SK-N-SH (cell line): ENCODE measurements around the gene CEACAM16. TPM values are rescaled to one million over a fixed set of nuclear protein-coding genes. Genes with fewer than 3 reads are reported as not detected.

Experiments used
- CTCF ChIA-PET: fragments of 300-600, 350-600 bp; formaldehyde crosslinking; extraction: SDS; loops from one replicate; lab custom pipeline; 2021; lab: Yijun Ruan, JAX
- POLR2A ChIA-PET: fragments of 350-600 bp; sonication (Branson Sonifier 250); formaldehyde crosslinking; extraction: SDS; loops from one replicate; lab custom pipeline; 2020; ENCODE audit warnings: antibody characterized with exemption, inconsistent platforms; lab: Yijun Ruan, JAX
- DNase-seq: peaks from one replicate; pipeline ENCODE4 v3.0.0; 2012
- H2AFZ ChIP-seq: fragments of 200-600 bp; sonication (generic); 2 replicates; pipeline ENCODE4 v1.8.1; 2016; ENCODE audit warnings: antibody characterized with exemption, mild to moderate bottlenecking, low read depth
- H3F3A ChIP-seq: fragments of 200-600 bp; sonication (generic); replicated peaks from 2 replicates; pipeline ENCODE3; 2016; ENCODE audit warnings: antibody characterized with exemption, mild to moderate bottlenecking; ENCODE audit not compliant: insufficient read depth
- H3K27ac ChIP-seq, 2 experiments: fragments of 200-500 bp in 1 of 2; fragments of 200-600 bp in 1 of 2; sonication (Bioruptor generic) in 1 of 2; sonication (generic), shearing (Covaris generic) in 1 of 2; 2 replicates each; pipeline versions ENCODE4 v1.5.1 to v1.6.1; 2014 to 2016; ENCODE audit warnings: low read depth in 2 of 2, inconsistent platforms in 1 of 2, low read length in 1 of 2, mild to moderate bottlenecking in 1 of 2, mixed read lengths in 1 of 2
- H3K27me3 ChIP-seq: fragments of 200-600 bp; sonication (generic), shearing (Covaris generic); 2 replicates; pipeline ENCODE4 v1.6.1; 2016; ENCODE audit warnings: mixed run types; ENCODE audit not compliant: insufficient read depth
- H3K36me3 ChIP-seq, 2 experiments: fragments of 200-500 bp in 1 of 2; fragments of 200-600 bp in 1 of 2; sonication (Bioruptor generic) in 1 of 2; sonication (generic) in 1 of 2; replicated peaks in 1 of 2; 2 replicates each; pipeline versions ENCODE3 to v1.5.1; 2014 to 2016; ENCODE audit warnings: low read length in 1 of 2, mild to moderate bottlenecking in 1 of 2; ENCODE audit not compliant: insufficient read depth in 2 of 2, control insufficient read depth in 1 of 2
- H3K4me1 ChIP-seq, 2 experiments: fragments of 200-500 bp in 1 of 2; fragments of 200-600 bp in 1 of 2; sonication (Bioruptor generic) in 1 of 2; sonication (generic), shearing (Covaris generic) in 1 of 2; 2 replicates each; pipeline versions ENCODE4 v1.5.1 to v1.6.1; 2014 to 2016; ENCODE audit warnings: low read depth in 1 of 2, low read length in 1 of 2, mixed run types in 1 of 2; ENCODE audit not compliant: insufficient read depth in 2 of 2, control insufficient read depth in 1 of 2
- H3K4me2 ChIP-seq: fragments of 200-600 bp; sonication (generic), shearing (Covaris generic); 2 replicates; pipeline ENCODE4 v1.6.1; 2017; ENCODE audit warnings: mixed run types
- H3K4me3 ChIP-seq, 2 experiments: fragments of 200-500 bp in 1 of 2; fragments of 200-600 bp in 1 of 2; sonication (Bioruptor generic) in 1 of 2; sonication (generic), shearing (Covaris generic) in 1 of 2; 2 replicates each; pipeline versions ENCODE4 v1.5.1 to v1.8.1; 2014 to 2016; ENCODE audit warnings: low read depth in 2 of 2, inconsistent platforms in 1 of 2, low read length in 1 of 2, mild to moderate bottlenecking in 1 of 2, mixed read lengths in 1 of 2, moderate library complexity in 1 of 2
- H3K79me2 ChIP-seq: fragments of 200-600 bp; sonication (generic); 2 replicates; pipeline ENCODE4 v1.8.1; 2017; ENCODE audit warnings: mild to moderate bottlenecking; ENCODE audit not compliant: insufficient read depth
- H3K9ac ChIP-seq: fragments of 200-600 bp; sonication (generic); 2 replicates; pipeline ENCODE4 v1.6.1; 2017; ENCODE audit warnings: mixed run types
- H3K9me2 ChIP-seq: fragments of 200-600 bp; sonication (generic); 2 replicates; pipeline ENCODE4 v1.6.1; 2017; ENCODE audit warnings: mixed run types
- H3K9me3 ChIP-seq: fragments of 200-600 bp; sonication (generic); 2 replicates; pipeline ENCODE4 v1.6.1; 2017; ENCODE audit warnings: mixed run types, mild to moderate bottlenecking, moderate library complexity
- H4K20me1 ChIP-seq: fragments of 200-600 bp; sonication (generic); 2 replicates; pipeline ENCODE4 v1.6.1; 2017; ENCODE audit warnings: mild to moderate bottlenecking, mixed run types; ENCODE audit not compliant: insufficient read depth
- CHD2 ChIP-seq: fragments of 150-350 bp; IDR thresholded peaks from 2 replicates; pipeline ENCODE4 v1.6.1; 2018; ENCODE audit warnings: low read length; ENCODE audit not compliant: partially characterized antibody
- CTCF ChIP-seq: fragments of 200-600 bp; sonication (generic); IDR thresholded peaks from 2 replicates; pipeline ENCODE4 v1.6.1; 2017; ENCODE audit warnings: antibody characterized with exemption, mild to moderate bottlenecking, moderate library complexity
- GATA2 ChIP-seq: sonication (generic); formaldehyde crosslinking; IDR thresholded peaks from 2 replicates; pipeline ENCODE4 v1.5.0; 2020; ENCODE audit warnings: mild to moderate bottlenecking, missing genetic modification reagents
- MXI1 ChIP-seq: IDR thresholded peaks from 2 replicates; pipeline ENCODE4 v1.6.1; 2012; ENCODE audit warnings: mild to moderate bottlenecking, low read depth, low read length, improper control_type of control experiment
- PBX3 ChIP-seq: IDR thresholded peaks from 2 replicates; pipeline ENCODE4; 2012
- POLR2AphosphoS5 ChIP-seq: IDR thresholded peaks from 2 replicates; pipeline ENCODE4 v1.6.1; 2012; ENCODE audit warnings: low read depth, low read length
- RXRA ChIP-seq: IDR thresholded peaks from 2 replicates; pipeline ENCODE4 v1.4.0; 2012; ENCODE audit warnings: low read depth, mild to moderate bottlenecking, borderline replicate concordance
- TEAD4 ChIP-seq: IDR thresholded peaks from 2 replicates; pipeline ENCODE4 v1.4.0; 2012; ENCODE audit warnings: mild to moderate bottlenecking, borderline replicate concordance; ENCODE audit not compliant: insufficient read depth
- WGBS: methylation state at CpG from one replicate; pipeline ENCODE4 v1.1.6; 2017; ENCODE audit warnings: low lambda C conversion rate; 5-methylcytosine and 5-hydroxymethylcytosine counted together
- polyA plus RNA-seq, 3 experiments: library from polyadenylated mRNA; depleted of rRNA; stranded (reverse); fragments of >200 nt; gene quantifications; 2 replicates each; pipeline ENCODE4 v1.2.3, GENCODE V29; 2012
- TF ChIP-seq, protein P1 (sequence below): IDR thresholded peaks from 2 replicates; pipeline ENCODE4 v1.6.1; 2012; ENCODE audit warnings: mild to moderate bottlenecking, low read depth, low read length, moderate library complexity

Gene CEACAM16
- polyA plus RNA-seq, 1 of the 3 experiments (the other 2 are of a cell fraction): not detected

DNA sequence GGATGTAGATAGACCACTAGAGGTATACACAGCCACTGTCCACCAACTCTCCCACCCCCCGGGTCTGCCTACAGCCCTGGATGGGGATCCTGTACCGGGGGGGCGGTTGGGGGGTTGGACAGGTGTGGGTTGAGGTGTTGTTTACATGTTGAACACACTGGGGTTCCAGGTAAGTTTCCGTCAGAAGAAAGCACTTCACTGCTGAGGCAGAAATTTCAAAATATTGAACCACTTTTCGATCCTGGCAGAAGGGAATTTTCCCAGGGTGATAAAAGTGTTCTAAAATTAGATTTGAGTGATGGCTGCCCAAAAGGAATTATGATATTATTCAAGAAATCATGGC, 6.6 kb upstream of the CEACAM16 start:
- Histone ChIP-seq H3K4me1 (peaks cover 0 to 10% of the 10 kb centered on the region in 2 experiments; a peak in 3 of 4 replicates), H3K36me3 (no peaks in the 10 kb centered on the region), H3K4me3 (0 out of 4 replicates have a peak overlapping the region, but pooled peaks of 1 of the 2 experiments have one; percentile 25), H4K20me1 (no peaks in the 10 kb centered on the region), H3K9me2 (no peaks in the 10 kb centered on the region), H3K4me2 (peak overlapping the region; percentile 71), H3K27me3 (no peaks in the 10 kb centered on the region), H3K9me3 (no peaks in the 10 kb centered on the region), H3K9ac (peak overlapping the region; percentile 64; the same call in 1 of the 2 replicates), H3K79me2 (no peaks in the 10 kb centered on the region), H2AFZ (peak overlapping the region; percentile 78; the same call in 1 of the 2 replicates), H3K27ac (peak overlapping the region in 1 of 2 experiments; percentile 86; a peak in 2 of 4 replicates), H3F3A (peaks cover 13% of the 10 kb centered on the region)
- no peak for TF ChIP-seq TEAD4
- no peak for TF ChIP-seq CHD2
- no peak for TF ChIP-seq POLR2AphosphoS5
- no peak; the same call in 1 of the 2 replicates for TF ChIP-seq RXRA
- peak; percentile 20; the same call in 1 of the 2 replicates for TF ChIP-seq PBX3
- TF ChIP-seq, protein P1, sequence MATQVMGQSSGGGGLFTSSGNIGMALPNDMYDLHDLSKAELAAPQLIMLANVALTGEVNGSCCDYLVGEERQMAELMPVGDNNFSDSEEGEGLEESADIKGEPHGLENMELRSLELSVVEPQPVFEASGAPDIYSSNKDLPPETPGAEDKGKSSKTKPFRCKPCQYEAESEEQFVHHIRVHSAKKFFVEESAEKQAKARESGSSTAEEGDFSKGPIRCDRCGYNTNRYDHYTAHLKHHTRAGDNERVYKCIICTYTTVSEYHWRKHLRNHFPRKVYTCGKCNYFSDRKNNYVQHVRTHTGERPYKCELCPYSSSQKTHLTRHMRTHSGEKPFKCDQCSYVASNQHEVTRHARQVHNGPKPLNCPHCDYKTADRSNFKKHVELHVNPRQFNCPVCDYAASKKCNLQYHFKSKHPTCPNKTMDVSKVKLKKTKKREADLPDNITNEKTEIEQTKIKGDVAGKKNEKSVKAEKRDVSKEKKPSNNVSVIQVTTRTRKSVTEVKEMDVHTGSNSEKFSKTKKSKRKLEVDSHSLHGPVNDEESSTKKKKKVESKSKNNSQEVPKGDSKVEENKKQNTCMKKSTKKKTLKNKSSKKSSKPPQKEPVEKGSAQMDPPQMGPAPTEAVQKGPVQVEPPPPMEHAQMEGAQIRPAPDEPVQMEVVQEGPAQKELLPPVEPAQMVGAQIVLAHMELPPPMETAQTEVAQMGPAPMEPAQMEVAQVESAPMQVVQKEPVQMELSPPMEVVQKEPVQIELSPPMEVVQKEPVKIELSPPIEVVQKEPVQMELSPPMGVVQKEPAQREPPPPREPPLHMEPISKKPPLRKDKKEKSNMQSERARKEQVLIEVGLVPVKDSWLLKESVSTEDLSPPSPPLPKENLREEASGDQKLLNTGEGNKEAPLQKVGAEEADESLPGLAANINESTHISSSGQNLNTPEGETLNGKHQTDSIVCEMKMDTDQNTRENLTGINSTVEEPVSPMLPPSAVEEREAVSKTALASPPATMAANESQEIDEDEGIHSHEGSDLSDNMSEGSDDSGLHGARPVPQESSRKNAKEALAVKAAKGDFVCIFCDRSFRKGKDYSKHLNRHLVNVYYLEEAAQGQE: no peak
- CTCF ChIA-PET: interaction anchor here (1.0 to 8.1 kb wide), 4 partner anchors 32 to 122 kb away, joined by 3 to 71 read pairs (median 16); no protein-coding TSS in a partner anchor
- POLR2A ChIA-PET: no interaction called here
- no peak for DNase-seq
- WGBS: 13% methylated on average over 5 of the region's 5 CpGs

GRCh38 chr19:44694184-44694579, 4.8 kb upstream of the CEACAM16 start:
- no peaks in the 10 kb centered on the region for H3K79me2 ChIP-seq
- no peaks in the 10 kb centered on the region for H4K20me1 ChIP-seq
- ChIA-PET CTCF (interaction anchor here (1.0 to 8.1 kb wide), 3 partner anchors 30 to 123 kb away, joined by 3 to 71 read pairs (median 6); no protein-coding TSS in a partner anchor), POLR2A (no interaction called here)
- no peak overlapping the region for H2AFZ ChIP-seq
- H3K27ac ChIP-seq: no peak overlapping the region
- H3K4me3 ChIP-seq: no peak overlapping the region
- H3K9me3 ChIP-seq: no peaks in the 10 kb centered on the region
- peaks cover 0 to 10% of the 10 kb centered on the region in 2 experiments; a peak in 3 of 4 replicates for H3K4me1 ChIP-seq
- no peak for TF ChIP-seq GATA2 (CRISPR knock-in tag)
- TF ChIP-seq MXI1: no peak
- peak; percentile 50 for TF ChIP-seq CTCF
- no peak overlapping the region for H3K9ac ChIP-seq
- WGBS: 79% methylated on average over 2 of the region's 2 CpGs
- H3K36me3 ChIP-seq: no peaks in the 10 kb centered on the region
- H3K4me2 ChIP-seq: no peak overlapping the region
- H3F3A ChIP-seq: peaks cover 13% of the 10 kb centered on the region
- H3K9me2 ChIP-seq: no peaks in the 10 kb centered on the region
- no peaks in the 10 kb centered on the region for H3K27me3 ChIP-seq
- no peak for DNase-seq
